Esophagus squamous epithelium (tissue), 5 donors: ENCODE data around the gene SNCAIP. TPM values are rescaled to one million over a fixed set of nuclear protein-coding genes. Genes with fewer than 3 reads are reported as not detected.

Experiments
- DNase-seq: peaks from one replicate; lab custom pipeline; 2025; lab: John Stamatoyannopoulos, UW
- H3K27ac ChIP-seq, 4 donors: fragments of 200-600 bp; sonication (generic); one replicate each; pipeline ENCODE4 v1.5.1; 2016 to 2019; ENCODE audit warnings: mild to moderate bottlenecking in 1 of 4
- H3K27me3 ChIP-seq, 4 donors: fragments of 200-600 bp; sonication (generic); 1 replicate in 3 of 4; 2 replicates in 1 of 4; pipeline versions ENCODE4 v1.5.1 to v1.6.0; 2017 to 2021; ENCODE audit warnings: antibody characterized with exemption in 1 of 4
- H3K36me3 ChIP-seq, 3 donors: fragments of 200-600 bp; sonication (generic); one replicate each; pipeline ENCODE4 v1.5.1; 2016 to 2019
- H3K4me1 ChIP-seq, 3 donors: fragments of 200-600 bp; sonication (generic); one replicate each; pipeline ENCODE4 v1.5.1; 2017 to 2019
- H3K4me3 ChIP-seq, 4 donors: fragments of 200-600 bp; sonication (generic); 1 replicate in 3 of 4; 2 replicates in 1 of 4; pipeline ENCODE4 v1.5.1; 2016 to 2019; ENCODE audit warnings: mild to moderate bottlenecking in 2 of 4, moderate library complexity in 1 of 4
- H3K9me3 ChIP-seq, 3 donors: fragments of 200-600 bp; sonication (generic); one replicate each; pipeline ENCODE4 v1.5.1; 2016 to 2019
- CTCF ChIP-seq, 6 experiments: fragments of 450-650 bp in 4 of 6; fragments of 200-600 bp in 2 of 6; sonication (generic) in 2 of 6; IDR thresholded peaks; one replicate each; pipeline ENCODE4 v1.5.1; 2016 to 2019; ENCODE audit warnings: antibody characterized with exemption in 6 of 6, mild to moderate bottlenecking in 4 of 6, moderate library complexity in 4 of 6
- POLR2A ChIP-seq, 4 donors: fragments of 450-650 bp; IDR thresholded peaks; one replicate each; pipeline ENCODE4 v1.6.1; 2017; ENCODE audit warnings: antibody characterized with exemption in 4 of 4, mild to moderate bottlenecking in 4 of 4, moderate library complexity in 3 of 4
- WGBS, 2 donors: methylation state at CpG; one replicate each; pipeline ENCODE4 v1.1.5; 2018; 5-methylcytosine and 5-hydroxymethylcytosine counted together
- intact Hi-C: fragments of 100-400 bp; cut with DNase I; formaldehyde crosslinking; loops from one replicate; pipeline ENCODE4 v1.15.0; 2022
- total RNA-seq, 4 donors: library from RNA; depleted of rRNA; stranded (reverse); fragments of >200 nt; gene quantifications; one replicate each; pipeline ENCODE4 v1.1.0, GENCODE V29; 2016
- donor health status: DM: yes; HTN: yes; CAD: no.

SNCAIP gene
- total RNA-seq, 4 donors from 2014 or later: 0.48 to 3.3 (median 2.3) TPM

- no peaks in the 10 kb centered on the region for H3K4me1 ChIP-seq
- H3K9me3 ChIP-seq: no peaks in the 10 kb centered on the region
- no peaks in the 10 kb centered on the region for H3K27me3 ChIP-seq
- WGBS, 2 donors: 83 to 87% methylated on average over 4 of the region's 4 CpGs
- TF ChIP-seq POLR2A (IDR thresholded peaks at IDR 0.05) (no peak), CTCF (IDR thresholded peaks at IDR 0.05) (no peak)
- no peaks in the 10 kb centered on the region for H3K36me3 ChIP-seq
- no peak overlapping the region for H3K4me3 ChIP-seq
- DNase-seq: no peak
- intact Hi-C loops: no loop called here
- no peak overlapping the region for H3K27ac ChIP-seq
These were observed 123.2 kb downstream of the SNCAIP start for GRCh38 chr5:122435234-122435633.

- no peak for TF ChIP-seq POLR2A (IDR thresholded peaks at IDR 0.05)
- no peak for TF ChIP-seq CTCF (IDR thresholded peaks at IDR 0.05)
- Histone ChIP-seq H3K9me3 (no peaks in the 10 kb centered on the region), H3K27ac (no peak overlapping the region), H3K36me3 (no peaks in the 10 kb centered on the region), H3K27me3 (no peaks in the 10 kb centered on the region), H3K4me1 (no peaks in the 10 kb centered on the region), H3K4me3 (no peak overlapping the region)
- DNase-seq: no peak
- intact Hi-C loops: no loop called here
- 86 to 88% methylated on average over 3 of the region's 3 CpGs for WGBS, 2 donors
These were observed 123.7 kb downstream of the SNCAIP start for GRCh38 chr5:122435761-122436160.

GRCh38 chr5:122436615-122437014 is 124.6 kb downstream of the SNCAIP start:
- Histone ChIP-seq H3K36me3 (no peaks in the 10 kb centered on the region), H3K9me3 (no peaks in the 10 kb centered on the region), H3K4me1 (no peaks in the 10 kb centered on the region), H3K27me3 (no peaks in the 10 kb centered on the region), H3K4me3 (no peak overlapping the region), H3K27ac (no peak overlapping the region)
- intact Hi-C loops: no loop called here
- DNase-seq: no peak
- TF ChIP-seq POLR2A (IDR thresholded peaks at IDR 0.05) (no peak), CTCF (IDR thresholded peaks at IDR 0.05) (no peak)

- TF ChIP-seq POLR2A (IDR thresholded peaks at IDR 0.05) (no peak), CTCF (IDR thresholded peaks at IDR 0.05) (no peak)
- Histone ChIP-seq H3K36me3 (no peaks in the 10 kb centered on the region), H3K4me3 (no peak overlapping the region), H3K4me1 (no peaks in the 10 kb centered on the region), H3K27me3 (no peaks in the 10 kb centered on the region), H3K9me3 (no peaks in the 10 kb centered on the region), H3K27ac (no peak overlapping the region)
- no peak for DNase-seq
- intact Hi-C loops: no loop called here
- 82 to 88% methylated on average over 1 of the region's 1 CpG for WGBS, 2 donors
These were observed 127.6 kb downstream of the SNCAIP start for GRCh38 chr5:122439645-122440044.

- no peaks in the 10 kb centered on the region for H3K27me3 ChIP-seq
- no peak for DNase-seq
- TF ChIP-seq POLR2A (IDR thresholded peaks at IDR 0.05) (no peak), CTCF (IDR thresholded peaks at IDR 0.05) (no peak)
- WGBS, 2 donors: 46 to 77% methylated on average over 1 of the region's 1 CpG
- no peak overlapping the region for H3K4me3 ChIP-seq
- no peak overlapping the region for H3K27ac ChIP-seq
- intact Hi-C loops: no loop called here
- H3K9me3 ChIP-seq: no peaks in the 10 kb centered on the region
- no peaks in the 10 kb centered on the region for H3K4me1 ChIP-seq
- no peaks in the 10 kb centered on the region for H3K36me3 ChIP-seq
These were observed 130.9 kb downstream of the SNCAIP start for GRCh38 chr5:122442938-122443337.
